Stimulated activated naive CD8-positive, alpha-beta T cell treated with anti-CD3 and anti-CD28 coated beads, Interleukin-15, amount 100 ng/mL, for 72 hours (primary cell): ENCODE measurements around the gene ATP5PB.
A peak's percentile ranks its signal among the peaks of the same experiment; 100 is the strongest.

ENCODE experiments used
- ATAC-seq: fragments of 150-1000 bp; cut with Tn5 transposase; 2 replicates; pipeline ENCODE4 v1.10.0; 2021; ENCODE audit warnings: mild to moderate bottlenecking, moderate library complexity
- DNase-seq, 2 donors: peaks; one replicate each; pipeline ENCODE4 v3.0.0; 2021 to 2022
- H3K27ac Mint-ChIP-seq, 2 donors: one replicate each; pipeline ENCODE4 v1.8.0; 2022; ENCODE audit warnings: mild to moderate bottlenecking in 2 of 2, mixed read lengths in 2 of 2, moderate library complexity in 2 of 2
- H3K27me3 Mint-ChIP-seq: one replicate; pipeline ENCODE4 v1.8.0; 2022; ENCODE audit warnings: mixed read lengths
- H3K4me1 Mint-ChIP-seq: one replicate; pipeline ENCODE4 v1.8.0; 2022; ENCODE audit warnings: mild to moderate bottlenecking, mixed read lengths
- H3K4me3 Mint-ChIP-seq, 2 donors: one replicate each; pipeline ENCODE4 v1.8.0; 2022; ENCODE audit warnings: mild to moderate bottlenecking in 2 of 2, mixed read lengths in 2 of 2, moderate library complexity in 1 of 2
- H3K9me3 Mint-ChIP-seq, 2 donors: one replicate each; pipeline ENCODE4 v1.8.0; 2022; ENCODE audit warnings: mixed read lengths in 2 of 2

Gene ATP5PB

GRCh38 chr1:111480674-111481073 is 31.4 kb downstream of the ATP5PB start:
- Mint-ChIP-seq H3K9me3 (peaks cover 0 to 6% of the 10 kb centered on the region in 2 donors), H3K4me1 (peaks cover 42% of the 10 kb centered on the region), H3K27ac (peak overlapping the region in 1 of 2 donors; percentile 48), H3K4me3 (no peak overlapping the region), H3K27me3 (no peaks in the 10 kb centered on the region)
- ATAC-seq: no peak
- no peak for DNase-seq

- DNase-seq (peak; percentile 37 to 56), ATAC-seq (peak; percentile 77)
- Mint-ChIP-seq H3K9me3 (peaks cover 0 to 6% of the 10 kb centered on the region in 2 donors), H3K27ac (no peak overlapping the region), H3K27me3 (no peaks in the 10 kb centered on the region), H3K4me1 (peaks cover 32% of the 10 kb centered on the region), H3K4me3 (no peak overlapping the region)
Observed at GRCh38 chr1:111481387-111482221, 32.3 kb downstream of the ATP5PB start.

GRCh38 chr1:111483166-111483565 is 33.9 kb downstream of the ATP5PB start:
- Mint-ChIP-seq H3K4me1 (peaks cover 17% of the 10 kb centered on the region), H3K27ac (no peak overlapping the region), H3K9me3 (peaks cover 0 to under 1% of the 10 kb centered on the region in 2 donors), H3K4me3 (no peak overlapping the region), H3K27me3 (no peaks in the 10 kb centered on the region)
- ATAC-seq: no peak
- DNase-seq: no peak

GRCh38 chr1:111483876-111484275 is 34.6 kb downstream of the ATP5PB start:
- Mint-ChIP-seq H3K4me1 (peaks cover 16% of the 10 kb centered on the region), H3K27ac (no peak overlapping the region), H3K27me3 (no peaks in the 10 kb centered on the region), H3K9me3 (no peaks in the 10 kb centered on the region), H3K4me3 (no peak overlapping the region)
- ATAC-seq: no peak
- DNase-seq: no peak

GRCh38 chr1:111484391-111485026 is 35.2 kb downstream of the ATP5PB start:
- no peak for ATAC-seq
- H3K27ac Mint-ChIP-seq: no peak overlapping the region

GRCh38 chr1:111486431-111486830 is 37.2 kb downstream of the ATP5PB start:
- Mint-ChIP-seq H3K4me3 (no peak overlapping the region), H3K4me1 (peaks cover 16% of the 10 kb centered on the region), H3K27me3 (no peaks in the 10 kb centered on the region), H3K27ac (no peak overlapping the region), H3K9me3 (no peaks in the 10 kb centered on the region)
- no peak for ATAC-seq
- DNase-seq: no peak

More at GRCh38 chr1:111484391-111485026, 35.2 kb downstream of the ATP5PB start:
- Mint-ChIP-seq H3K4me3 (no peak overlapping the region), H3K4me1 (peaks cover 16% of the 10 kb centered on the region), H3K27me3 (no peaks in the 10 kb centered on the region), H3K9me3 (no peaks in the 10 kb centered on the region)
- DNase-seq: no peak

- H3K4me1 Mint-ChIP-seq: peaks cover 14% of the 10 kb centered on the region
Observed at GRCh38 chr1:111487133-111487532, 37.9 kb downstream of the ATP5PB start.

GRCh38 chr1:111488669-111489068 is 39.4 kb downstream of the ATP5PB start:
- H3K27me3 Mint-ChIP-seq: no peaks in the 10 kb centered on the region
- no peaks in the 10 kb centered on the region for H3K9me3 Mint-ChIP-seq
- DNase-seq: no peak
- H3K4me3 Mint-ChIP-seq: no peak overlapping the region
- ATAC-seq: no peak
- H3K4me1 Mint-ChIP-seq: peaks cover 9% of the 10 kb centered on the region
- H3K27ac Mint-ChIP-seq: no peak overlapping the region

More at GRCh38 chr1:111487133-111487532, 37.9 kb downstream of the ATP5PB start:
- H3K4me3 Mint-ChIP-seq: no peak overlapping the region
- H3K27me3 Mint-ChIP-seq: no peaks in the 10 kb centered on the region
- DNase-seq (no peak), ATAC-seq (no peak)
- no peaks in the 10 kb centered on the region for H3K9me3 Mint-ChIP-seq
- peak overlapping the region in 1 of 2 donors; percentile 1 for H3K27ac Mint-ChIP-seq

- DNase-seq (no peak), ATAC-seq (no peak)
- peaks cover 6 to 7% of the 10 kb centered on the region in 2 donors for H3K9me3 Mint-ChIP-seq
- H3K4me3 Mint-ChIP-seq: no peak overlapping the region
- H3K27me3 Mint-ChIP-seq: no peaks in the 10 kb centered on the region
- H3K4me1 Mint-ChIP-seq: peaks cover 9% of the 10 kb centered on the region
- H3K27ac Mint-ChIP-seq: no peak overlapping the region
Observed at GRCh38 chr1:111489604-111490003, 40.3 kb downstream of the ATP5PB start.

- Mint-ChIP-seq H3K4me3 (no peak overlapping the region), H3K9me3 (peaks cover 12 to 13% of the 10 kb centered on the region in 2 donors), H3K27me3 (no peaks in the 10 kb centered on the region), H3K4me1 (peaks cover 8% of the 10 kb centered on the region), H3K27ac (no peak overlapping the region)
- ATAC-seq (no peak), DNase-seq (no peak)
Observed at GRCh38 chr1:111490220-111490619, 41.0 kb downstream of the ATP5PB start.

GRCh38 chr1:111491070-111491469 is 41.8 kb downstream of the ATP5PB start:
- Mint-ChIP-seq H3K4me1 (peaks cover 11% of the 10 kb centered on the region), H3K9me3 (peaks cover 17 to 21% of the 10 kb centered on the region in 2 donors), H3K27ac (no peak overlapping the region), H3K4me3 (no peak overlapping the region), H3K27me3 (no peaks in the 10 kb centered on the region)
- ATAC-seq (no peak), DNase-seq (no peak)

- Mint-ChIP-seq H3K4me3 (peak overlapping the region in 1 of 2 donors; percentile 9), H3K4me1 (peaks cover 30% of the 10 kb centered on the region), H3K27me3 (no peaks in the 10 kb centered on the region), H3K27ac (peak overlapping the region; percentile 11 to 84), H3K9me3 (peaks cover 33 to 50% of the 10 kb centered on the region in 2 donors)
- peak in 1 of 2 donors; percentile 38 for DNase-seq
- ATAC-seq: peak; percentile 92
Observed at GRCh38 chr1:111496398-111496797, 47.1 kb downstream of the ATP5PB start.

- no peak overlapping the region for H3K27ac Mint-ChIP-seq
- H3K9me3 Mint-ChIP-seq: peaks cover 33 to 50% of the 10 kb centered on the region in 2 donors
- ATAC-seq (peak; percentile 66), DNase-seq (no peak)
- no peaks in the 10 kb centered on the region for H3K27me3 Mint-ChIP-seq
- H3K4me1 Mint-ChIP-seq: peaks cover 30% of the 10 kb centered on the region
- H3K4me3 Mint-ChIP-seq: peak overlapping the region in 1 of 2 donors; percentile 54
Observed at GRCh38 chr1:111497592-111497991, 48.3 kb downstream of the ATP5PB start.

GRCh38 chr1:111499026-111499785 is 49.9 kb downstream of the ATP5PB start:
- DNase-seq (no peak), ATAC-seq (no peak)
- H3K4me3 Mint-ChIP-seq: no peak overlapping the region
- peaks cover 30 to 47% of the 10 kb centered on the region in 2 donors for H3K9me3 Mint-ChIP-seq
- no peak overlapping the region for H3K27ac Mint-ChIP-seq
- H3K27me3 Mint-ChIP-seq: no peaks in the 10 kb centered on the region
- H3K4me1 Mint-ChIP-seq: peaks cover 37% of the 10 kb centered on the region

GRCh38 chr1:111501645-111502044 is 52.4 kb downstream of the ATP5PB start:
- no peak for DNase-seq
- ATAC-seq: no peak
- Mint-ChIP-seq H3K4me1 (peaks cover 46% of the 10 kb centered on the region), H3K9me3 (peaks cover 11 to 23% of the 10 kb centered on the region in 2 donors), H3K4me3 (no peak overlapping the region), H3K27me3 (no peaks in the 10 kb centered on the region), H3K27ac (no peak overlapping the region)
